ENCODE results near the gene NOTCH1.

DNA sequence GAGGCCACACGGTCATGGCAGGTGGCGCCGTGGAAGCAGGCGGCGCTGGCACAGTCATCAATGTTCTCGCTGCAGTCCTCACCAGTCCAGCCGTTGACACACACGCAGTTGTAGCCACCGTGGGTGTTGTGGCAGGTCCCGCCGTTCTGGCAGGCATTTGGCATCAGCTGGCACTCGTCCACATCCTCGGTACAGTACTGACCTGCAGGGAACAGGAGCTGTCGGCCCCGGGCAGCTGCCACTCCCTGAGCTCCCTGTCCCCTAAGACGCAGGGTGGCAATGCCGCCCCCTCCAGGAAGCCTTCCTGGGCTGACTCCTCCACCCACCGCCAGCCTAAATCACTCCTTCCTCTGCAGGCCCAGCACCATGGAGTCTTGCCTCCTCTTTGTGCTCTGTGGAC is 27.2 kb downstream of the NOTCH1 start:
- TF ChIP-seq GATA2 (IDR thresholded peaks at IDR 0.05; ENCODE audit: low read depth, low read length) (no peak), GATA3 (IDR thresholded peaks at IDR 0.05; ENCODE audit: low read depth, low read length) (no peak)
